Pulmonary artery endothelial cell (primary cell): ENCODE results near the gene ADAMTS3. TPM values are rescaled to one million over a fixed set of nuclear protein-coding genes. Genes with fewer than 3 reads are reported as not detected.

ENCODE experiments used
- DNase-seq: peaks from one replicate; pipeline ENCODE4 v3.0.0-alpha.2; 2011; ENCODE audit warnings: low read depth, low spot score
- total RNA-seq: library from RNA; depleted of rRNA; stranded (reverse); fragments of >200 nt; gene quantifications from 2 replicates; pipeline ENCODE4 v1.2.3, GENCODE V29; 2014

ADAMTS3 gene
- total RNA-seq, 1 donor from 2014 or later = 5.2 TPM

- DNase-seq = no peak
Observed at GRCh38 chr4:72301759-72302158, 267.3 kb downstream of the ADAMTS3 start.

- no peak for DNase-seq
Observed at GRCh38 chr4:72300126-72300525, 268.9 kb downstream of the ADAMTS3 start.

- DNase-seq = peak; percentile 11
Observed at GRCh38 chr4:72295966-72296557, 273.0 kb downstream of the ADAMTS3 start.

- DNase-seq = no peak
Observed at GRCh38 chr4:72290737-72291136, 278.3 kb downstream of the ADAMTS3 start.

- DNase-seq = no peak
Observed at GRCh38 chr4:72286910-72287309, 282.1 kb downstream of the ADAMTS3 start.

- DNase-seq = peak; percentile 4
Observed at GRCh38 chr4:72286185-72286584, 282.8 kb downstream of the ADAMTS3 start.

- no peak for DNase-seq
Observed at GRCh38 chr4:72283357-72283756, 285.7 kb downstream of the ADAMTS3 start.

- no peak for DNase-seq
Observed at GRCh38 chr4:72280252-72280651, 288.8 kb downstream of the ADAMTS3 start.

GRCh38 chr4:72275381-72275780, 293.6 kb downstream of the ADAMTS3 start:
- no peak for DNase-seq

GRCh38 chr4:72274251-72274650, 294.8 kb downstream of the ADAMTS3 start:
- DNase-seq = no peak

GRCh38 chr4:72255269-72255668, 313.8 kb downstream of the ADAMTS3 start:
- no peak for DNase-seq

GRCh38 chr4:72243641-72244040, 325.4 kb downstream of the ADAMTS3 start:
- DNase-seq = no peak

- DNase-seq = no peak
Observed at GRCh38 chr4:72239487-72240116, 329.4 kb downstream of the ADAMTS3 start.
